HepG2 (cell line): Measurements from ENCODE around the gene ITGB2.

Experiments used
- CTCF ChIP-seq: sonication (generic); formaldehyde crosslinking; IDR thresholded peaks from 2 replicates; pipeline ENCODE4 v1.5.0; 2020; ENCODE audit warnings: mild to moderate bottlenecking, missing genetic modification reagents, moderate library complexity
- FOXM1 ChIP-seq: sonication (generic); formaldehyde crosslinking; IDR thresholded peaks from 2 replicates; pipeline ENCODE4 v1.5.0; 2020; ENCODE audit warnings: missing genetic modification reagents
- MXI1 ChIP-seq: IDR thresholded peaks from 3 replicates; pipeline ENCODE4 v1.6.1; 2012; ENCODE audit warnings: low read depth, low read length, inconsistent platforms, borderline replicate concordance
- NFYC ChIP-seq: IDR thresholded peaks from 2 replicates; pipeline ENCODE4 v1.6.1; 2016; ENCODE audit warnings: missing genetic modification reagents, missing compliant biosample characterization
- RFX5 ChIP-seq: IDR thresholded peaks from 2 replicates; pipeline ENCODE4 v1.6.1; 2011; ENCODE audit warnings: low read depth, low read length, improper control_type of control experiment
- ZNF670 ChIP-seq: sonication (generic); formaldehyde crosslinking; IDR thresholded peaks from 2 replicates; pipeline ENCODE4 v1.8.0; 2022; ENCODE audit warnings: mild to moderate bottlenecking, missing genetic modification reagents, borderline replicate concordance

GRCh38 chr21:44957047-44957831 is 36.5 kb upstream of the ITGB2 start:
- TF ChIP-seq RFX5 = no peak
- no peak for TF ChIP-seq MXI1
- TF ChIP-seq FOXM1 (CRISPR knock-in tag) = no peak
- TF ChIP-seq CTCF (CRISPR knock-in tag) = no peak
- no peak for TF ChIP-seq ZNF670 (CRISPR knock-in tag)
- TF ChIP-seq NFYC (CRISPR knock-in tag) = no peak
